NCI-H446 treated with DMSO at 0.1 percent for 48 hours (cell line): ENCODE data around the gene ABCC12.
"Not testable (repeated sequence)": the region's sequence is repeated elsewhere in the genome, so short reads cannot be mapped to it uniquely, and the experiment has no call there.

Source experiments
- DNase-seq: peaks from one replicate; lab custom pipeline; 2025; lab: John Stamatoyannopoulos, UW

Gene ABCC12

GRCh38 chr16:48155926-48156789 lies at the start of gene ABCC12:
TSS of gene ABCC12 (minus strand) at chr16:48155993. CDS start at chr16:48146424, 9,569 bp downstream.
- no peak for DNase-seq

- DNase-seq, result no peak
Measured at GRCh38 chr16:48204825-48205151, 49.0 kb upstream of the ABCC12 start.

- DNase-seq, result no peak
Measured at GRCh38 chr16:48203974-48204824, 48.4 kb upstream of the ABCC12 start.

- no peak for DNase-seq
Measured at GRCh38 chr16:48201515-48202201, 45.9 kb upstream of the ABCC12 start.

- DNase-seq, result peak; percentile 99
Measured at GRCh38 chr16:48197294-48197693, 41.5 kb upstream of the ABCC12 start.

- peak; percentile 37 for DNase-seq
Measured at GRCh38 chr16:48194828-48195556, 39.2 kb upstream of the ABCC12 start.

GRCh38 chr16:48193846-48194245 lies 38.1 kb upstream of the ABCC12 start:
- DNase-seq, result no peak

- DNase-seq, result no peak
Measured at GRCh38 chr16:48188449-48189102, 32.8 kb upstream of the ABCC12 start.

GRCh38 chr16:48187779-48188178 lies 32.0 kb upstream of the ABCC12 start:
- no peak for DNase-seq

GRCh38 chr16:48184681-48185080 lies 28.9 kb upstream of the ABCC12 start:
- DNase-seq, result no peak

- no peak for DNase-seq
Measured at GRCh38 chr16:48182979-48183537, 27.3 kb upstream of the ABCC12 start.

- not testable (repeated sequence) for DNase-seq
Measured at GRCh38 chr16:48181746-48182520, 26.1 kb upstream of the ABCC12 start.

GRCh38 chr16:48180868-48181480 lies 25.2 kb upstream of the ABCC12 start:
- DNase-seq, result no peak

- no peak for DNase-seq
Measured at GRCh38 chr16:48176635-48177408, 21.0 kb upstream of the ABCC12 start.

- no peak for DNase-seq
Measured at GRCh38 chr16:48173889-48174288, 18.1 kb upstream of the ABCC12 start.

GRCh38 chr16:48172682-48173081 lies 16.9 kb upstream of the ABCC12 start:
- no peak for DNase-seq

- DNase-seq, result no peak
Measured at GRCh38 chr16:48169896-48170295, 14.1 kb upstream of the ABCC12 start.

- no peak for DNase-seq
Measured at GRCh38 chr16:48168075-48168474, 12.3 kb upstream of the ABCC12 start.

GRCh38 chr16:48166617-48167016 lies 10.8 kb upstream of the ABCC12 start:
- DNase-seq, result not testable (repeated sequence)
